WI38 (cell line): ENCODE measurements around the gene USP44.

Source experiments
- H3K4me3 ChIP-seq: 2 replicates; pipeline ENCODE4 v1.5.1; 2011; ENCODE audit warnings: low read depth, mild to moderate bottlenecking, control low read depth, low read length
- TF ChIP-seq, protein P1 (sequence below): IDR thresholded peaks from 2 replicates; pipeline ENCODE4 v1.5.1; 2012; ENCODE audit warnings: low read depth, mild to moderate bottlenecking, control low read depth, low read length

USP44 gene

DNA sequence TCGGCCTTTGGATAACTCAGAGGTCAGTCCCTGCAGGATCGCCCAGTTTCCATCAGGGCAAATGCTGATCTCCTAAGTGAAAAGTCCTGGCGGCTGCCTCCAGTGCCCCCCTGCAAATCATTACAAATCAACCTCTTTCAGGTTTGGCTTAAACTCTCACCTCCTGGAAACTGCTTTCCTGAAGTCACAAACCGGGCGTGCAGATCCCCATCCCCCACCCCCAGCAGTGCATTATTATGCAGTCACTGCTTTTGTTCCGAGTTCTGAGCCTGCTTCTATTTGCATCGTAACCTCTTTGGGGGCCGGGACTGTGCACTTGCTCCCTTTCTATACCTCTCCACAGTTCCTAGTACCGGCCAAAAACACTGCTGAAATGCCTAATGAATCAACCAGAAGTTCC, at the start of gene USP44:
TSS of gene USP44 (minus strand) at position 172 of the 400 bp plus-strand sequence. CDS start 17,220 bp downstream, outside the sequence.
- TF ChIP-seq, protein P1, sequence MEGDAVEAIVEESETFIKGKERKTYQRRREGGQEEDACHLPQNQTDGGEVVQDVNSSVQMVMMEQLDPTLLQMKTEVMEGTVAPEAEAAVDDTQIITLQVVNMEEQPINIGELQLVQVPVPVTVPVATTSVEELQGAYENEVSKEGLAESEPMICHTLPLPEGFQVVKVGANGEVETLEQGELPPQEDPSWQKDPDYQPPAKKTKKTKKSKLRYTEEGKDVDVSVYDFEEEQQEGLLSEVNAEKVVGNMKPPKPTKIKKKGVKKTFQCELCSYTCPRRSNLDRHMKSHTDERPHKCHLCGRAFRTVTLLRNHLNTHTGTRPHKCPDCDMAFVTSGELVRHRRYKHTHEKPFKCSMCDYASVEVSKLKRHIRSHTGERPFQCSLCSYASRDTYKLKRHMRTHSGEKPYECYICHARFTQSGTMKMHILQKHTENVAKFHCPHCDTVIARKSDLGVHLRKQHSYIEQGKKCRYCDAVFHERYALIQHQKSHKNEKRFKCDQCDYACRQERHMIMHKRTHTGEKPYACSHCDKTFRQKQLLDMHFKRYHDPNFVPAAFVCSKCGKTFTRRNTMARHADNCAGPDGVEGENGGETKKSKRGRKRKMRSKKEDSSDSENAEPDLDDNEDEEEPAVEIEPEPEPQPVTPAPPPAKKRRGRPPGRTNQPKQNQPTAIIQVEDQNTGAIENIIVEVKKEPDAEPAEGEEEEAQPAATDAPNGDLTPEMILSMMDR, result no peak
- H3K4me3 ChIP-seq, result no peak within 1 kb of the TSS

DNA sequence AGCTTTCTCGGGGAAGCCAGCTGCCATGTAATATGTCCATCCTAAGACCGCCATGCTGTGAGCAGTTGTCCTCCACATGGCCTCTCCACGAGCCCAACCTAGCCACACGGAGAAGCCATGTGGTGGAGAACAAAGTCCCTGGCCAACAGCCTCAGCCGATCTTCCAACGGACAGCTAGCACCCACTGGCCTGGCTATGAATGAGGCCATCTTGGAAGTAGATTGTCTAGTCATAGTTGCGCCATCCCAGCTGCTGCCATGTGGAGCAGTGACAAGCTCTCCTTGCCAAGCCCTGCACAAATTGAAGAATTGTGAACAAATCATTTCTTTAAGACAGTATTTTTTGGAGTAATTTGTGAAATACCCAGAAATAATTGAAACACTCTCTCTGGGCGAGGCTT, 49.3 kb upstream of the USP44 start:
- no peak overlapping the region for H3K4me3 ChIP-seq
- TF ChIP-seq, protein P1, result no peak

DNA sequence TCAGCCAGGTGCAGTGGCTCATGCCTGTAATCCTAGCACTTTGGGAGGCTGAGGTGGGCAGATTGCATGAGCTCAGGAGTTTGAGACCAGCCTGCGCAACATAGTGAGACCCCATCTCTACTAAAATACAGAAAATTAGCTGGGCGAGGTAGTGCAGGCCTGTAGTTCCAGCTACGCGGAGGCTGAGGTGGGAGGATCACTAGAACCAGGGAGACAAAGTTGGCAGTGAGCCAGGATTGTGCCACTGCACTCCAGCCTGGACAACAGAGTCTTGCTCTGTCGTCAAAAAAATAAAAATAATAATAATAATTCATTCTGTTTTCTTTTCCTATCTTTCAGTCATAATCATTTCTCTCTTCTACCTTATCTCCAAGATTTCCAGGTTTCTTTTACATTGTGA, 48.6 kb upstream of the USP44 start:
- TF ChIP-seq, protein P1, result no peak

DNA sequence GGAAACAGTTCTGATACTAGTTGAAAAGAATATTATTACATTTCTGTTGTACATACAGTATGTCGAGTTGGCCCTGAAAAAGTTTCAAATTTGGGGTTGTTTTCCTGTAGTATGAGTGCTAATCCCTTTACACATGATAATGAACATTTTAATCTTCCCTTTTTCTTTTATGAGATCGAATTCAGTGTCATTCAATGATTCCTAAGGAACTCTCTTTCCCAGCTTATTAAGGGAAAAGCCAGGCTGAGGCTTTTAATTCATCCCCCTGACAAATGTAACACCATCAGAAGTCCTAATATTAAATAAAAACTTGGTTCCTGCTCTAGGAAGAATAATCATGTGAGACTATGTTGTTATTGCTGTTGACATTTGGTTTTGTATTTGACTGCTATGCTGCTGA, 42.9 kb upstream of the USP44 start:
- H3K4me3 ChIP-seq, result no peak overlapping the region
- TF ChIP-seq, protein P1, result no peak

More for the DNA sequence above, 48.6 kb upstream of the USP44 start:
- no peak overlapping the region for H3K4me3 ChIP-seq

DNA sequence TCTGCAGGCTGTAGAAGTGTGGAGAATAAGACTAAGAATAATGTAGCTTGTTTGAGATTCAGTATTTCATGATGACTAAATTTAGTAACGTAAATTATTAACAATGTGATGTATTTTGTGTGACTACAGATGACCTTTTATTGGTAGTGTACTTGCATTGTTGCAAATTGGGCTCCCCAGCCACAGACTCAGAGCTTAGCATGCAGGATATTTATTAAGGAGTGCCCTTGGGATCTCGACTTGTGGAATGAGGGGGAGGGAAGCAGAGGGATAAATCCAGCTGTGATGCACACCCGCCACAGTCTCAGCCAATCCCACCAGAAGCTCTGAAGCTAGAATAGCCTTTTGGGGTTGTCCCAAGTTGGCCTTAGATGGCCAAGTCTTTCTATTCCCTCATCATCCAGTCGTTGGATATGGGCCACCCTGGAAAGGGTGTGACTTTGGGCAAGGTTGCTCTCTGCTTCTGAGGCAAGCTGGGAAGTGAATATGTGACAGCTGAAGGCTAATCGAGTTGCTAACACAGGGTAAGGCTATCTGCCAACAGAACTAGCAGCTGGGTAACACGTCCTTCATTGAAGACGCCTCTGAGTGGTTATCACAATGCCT, 42.1 kb upstream of the USP44 start:
- TF ChIP-seq, protein P1, result no peak
- H3K4me3 ChIP-seq, result no peak overlapping the region

DNA sequence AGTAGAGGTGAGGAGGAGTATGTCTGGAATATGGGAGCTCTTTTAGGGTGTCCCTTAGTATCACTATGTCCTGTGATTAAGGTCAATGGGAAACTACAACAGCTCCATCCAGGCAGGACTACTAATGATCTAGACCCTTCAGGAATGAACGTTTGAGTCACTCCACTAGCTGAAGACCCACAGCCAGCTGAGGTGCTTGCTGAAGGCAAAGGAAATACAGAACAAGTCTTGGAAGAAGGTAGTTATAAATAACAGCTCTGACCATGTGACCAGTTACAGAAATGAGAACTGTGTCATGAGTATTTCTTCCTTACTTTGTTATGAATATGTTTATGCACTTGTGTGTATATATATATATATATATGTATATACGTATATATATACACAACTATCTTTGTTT, 40.5 kb upstream of the USP44 start:
- no peak overlapping the region for H3K4me3 ChIP-seq
- TF ChIP-seq, protein P1, result no peak

DNA sequence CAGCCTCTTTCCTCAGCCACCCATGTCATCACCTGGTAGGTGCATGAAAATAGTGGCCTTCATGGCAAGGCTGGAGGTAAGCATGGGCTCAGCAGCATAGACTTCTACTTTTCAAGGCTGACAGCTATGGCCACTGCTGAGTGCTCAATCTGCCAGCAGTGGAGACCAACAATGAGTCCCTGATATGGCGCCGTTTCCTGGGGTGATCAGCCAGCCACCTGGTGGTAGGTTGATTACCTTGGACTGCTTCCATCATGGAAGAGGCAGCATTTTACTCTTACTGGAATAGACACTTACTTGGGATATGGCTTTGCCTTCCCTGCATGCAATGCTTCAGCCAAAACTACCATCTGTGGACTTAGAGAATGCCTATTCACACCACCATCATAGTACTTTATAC, 39.5 kb upstream of the USP44 start:
- TF ChIP-seq, protein P1, result no peak
- H3K4me3 ChIP-seq, result no peak overlapping the region
